Panc1 (cell line): ENCODE results near the gene PDE8B.

ENCODE experiments used
- POLR2AphosphoS5 ChIP-seq: IDR thresholded peaks from 2 replicates; pipeline ENCODE4 v1.6.1; 2012; ENCODE audit warnings: mild to moderate bottlenecking, low read depth, low read length, moderate library complexity
- TF ChIP-seq, protein P1 (sequence below): fragments of 450-650 bp; IDR thresholded peaks from 2 replicates; pipeline ENCODE4 v1.5.1; 2017; ENCODE audit warnings: mild to moderate bottlenecking
- TF ChIP-seq, protein P2 (sequence below), 2 experiments: IDR thresholded peaks; 2 replicates each; pipeline ENCODE4 v1.6.1; 2011 to 2012; ENCODE audit warnings: low read depth in 2 of 2, control low read depth in 1 of 2, low read length in 1 of 2, mild to moderate bottlenecking in 1 of 2, moderate library complexity in 1 of 2; ENCODE audit not compliant: insufficient read depth in 1 of 2

DNA sequence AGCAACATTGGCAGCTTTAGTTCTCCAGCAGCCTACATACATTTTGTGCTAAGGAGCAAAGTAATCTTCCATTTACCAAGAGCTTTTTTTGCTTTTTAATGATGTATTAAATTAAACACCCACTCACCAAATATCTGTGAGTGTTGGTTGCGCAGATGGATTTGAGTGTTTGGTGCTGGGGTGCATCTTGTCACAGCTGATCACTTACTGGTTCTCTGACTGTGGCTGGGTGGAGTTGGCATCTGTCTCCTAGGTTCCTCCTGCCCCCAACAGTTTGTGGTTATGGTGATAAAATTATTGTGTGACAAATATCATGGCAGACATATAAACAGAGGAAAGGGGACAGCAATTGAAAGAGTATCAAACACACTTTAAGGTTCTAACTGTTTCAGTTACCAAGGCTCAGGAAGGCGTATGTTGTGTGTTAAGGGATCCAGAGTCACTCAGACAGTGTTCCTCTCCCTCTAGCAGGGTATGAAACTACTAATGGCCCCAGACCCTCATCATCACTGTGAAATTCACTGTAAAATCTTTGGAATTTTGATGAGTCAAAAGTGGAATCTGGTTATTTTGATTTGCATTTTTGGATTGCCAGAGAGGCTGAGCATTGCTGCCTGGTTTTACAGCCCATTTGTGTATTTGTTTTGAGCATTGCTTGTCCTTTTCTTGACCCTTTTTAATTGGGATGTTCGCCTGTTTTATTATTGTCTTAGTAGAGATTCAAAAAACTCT lies 81.7 kb downstream of the PDE8B start:
- TF ChIP-seq, protein P1, sequence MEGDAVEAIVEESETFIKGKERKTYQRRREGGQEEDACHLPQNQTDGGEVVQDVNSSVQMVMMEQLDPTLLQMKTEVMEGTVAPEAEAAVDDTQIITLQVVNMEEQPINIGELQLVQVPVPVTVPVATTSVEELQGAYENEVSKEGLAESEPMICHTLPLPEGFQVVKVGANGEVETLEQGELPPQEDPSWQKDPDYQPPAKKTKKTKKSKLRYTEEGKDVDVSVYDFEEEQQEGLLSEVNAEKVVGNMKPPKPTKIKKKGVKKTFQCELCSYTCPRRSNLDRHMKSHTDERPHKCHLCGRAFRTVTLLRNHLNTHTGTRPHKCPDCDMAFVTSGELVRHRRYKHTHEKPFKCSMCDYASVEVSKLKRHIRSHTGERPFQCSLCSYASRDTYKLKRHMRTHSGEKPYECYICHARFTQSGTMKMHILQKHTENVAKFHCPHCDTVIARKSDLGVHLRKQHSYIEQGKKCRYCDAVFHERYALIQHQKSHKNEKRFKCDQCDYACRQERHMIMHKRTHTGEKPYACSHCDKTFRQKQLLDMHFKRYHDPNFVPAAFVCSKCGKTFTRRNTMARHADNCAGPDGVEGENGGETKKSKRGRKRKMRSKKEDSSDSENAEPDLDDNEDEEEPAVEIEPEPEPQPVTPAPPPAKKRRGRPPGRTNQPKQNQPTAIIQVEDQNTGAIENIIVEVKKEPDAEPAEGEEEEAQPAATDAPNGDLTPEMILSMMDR = no peak
- TF ChIP-seq, protein P2, sequence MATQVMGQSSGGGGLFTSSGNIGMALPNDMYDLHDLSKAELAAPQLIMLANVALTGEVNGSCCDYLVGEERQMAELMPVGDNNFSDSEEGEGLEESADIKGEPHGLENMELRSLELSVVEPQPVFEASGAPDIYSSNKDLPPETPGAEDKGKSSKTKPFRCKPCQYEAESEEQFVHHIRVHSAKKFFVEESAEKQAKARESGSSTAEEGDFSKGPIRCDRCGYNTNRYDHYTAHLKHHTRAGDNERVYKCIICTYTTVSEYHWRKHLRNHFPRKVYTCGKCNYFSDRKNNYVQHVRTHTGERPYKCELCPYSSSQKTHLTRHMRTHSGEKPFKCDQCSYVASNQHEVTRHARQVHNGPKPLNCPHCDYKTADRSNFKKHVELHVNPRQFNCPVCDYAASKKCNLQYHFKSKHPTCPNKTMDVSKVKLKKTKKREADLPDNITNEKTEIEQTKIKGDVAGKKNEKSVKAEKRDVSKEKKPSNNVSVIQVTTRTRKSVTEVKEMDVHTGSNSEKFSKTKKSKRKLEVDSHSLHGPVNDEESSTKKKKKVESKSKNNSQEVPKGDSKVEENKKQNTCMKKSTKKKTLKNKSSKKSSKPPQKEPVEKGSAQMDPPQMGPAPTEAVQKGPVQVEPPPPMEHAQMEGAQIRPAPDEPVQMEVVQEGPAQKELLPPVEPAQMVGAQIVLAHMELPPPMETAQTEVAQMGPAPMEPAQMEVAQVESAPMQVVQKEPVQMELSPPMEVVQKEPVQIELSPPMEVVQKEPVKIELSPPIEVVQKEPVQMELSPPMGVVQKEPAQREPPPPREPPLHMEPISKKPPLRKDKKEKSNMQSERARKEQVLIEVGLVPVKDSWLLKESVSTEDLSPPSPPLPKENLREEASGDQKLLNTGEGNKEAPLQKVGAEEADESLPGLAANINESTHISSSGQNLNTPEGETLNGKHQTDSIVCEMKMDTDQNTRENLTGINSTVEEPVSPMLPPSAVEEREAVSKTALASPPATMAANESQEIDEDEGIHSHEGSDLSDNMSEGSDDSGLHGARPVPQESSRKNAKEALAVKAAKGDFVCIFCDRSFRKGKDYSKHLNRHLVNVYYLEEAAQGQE (IDR thresholded peaks at IDR 0.05; ENCODE audit: insufficient read depth in 1 of 2, low read depth in 2 of 2, low read length in 1 of 2) = no peak
- no peak for TF ChIP-seq POLR2AphosphoS5
